ENCODE results near the gene EPB42. TPM values are rescaled to one million over a fixed set of nuclear protein-coding genes. Genes with fewer than 3 reads are reported as not detected.

EPB42 gene
- polyA plus RNA-seq, 3 donors: 0.08 to 0.13 TPM; not detected in 1

GRCh38 chr15:43253431-43254403 lies 32.9 kb upstream of the EPB42 start:
- Mint-ChIP-seq H3K4me3 (no peak overlapping the region), H3K27ac (peak overlapping the region in 1 of 7 donors; percentile 13), H3K27me3 (ENCODE audit: low read depth in 3 of 3) (peaks cover 10 to 21% (median 17%) of the 10 kb centered on the region in 3 donors), H3K9me3 (peaks cover 0 to 2% (median 0%) of the 10 kb centered on the region in 7 donors), H3K36me3 (no peaks in the 10 kb centered on the region), H3K4me1 (peaks cover 15% of the 10 kb centered on the region)
- Histone ChIP-seq H3K4me1 (ENCODE audit: control insufficient read depth in 1 of 2, insufficient read depth in 2 of 2, low read length in 2 of 2) (peaks cover 10 to 11% of the 10 kb centered on the region in 2 donors), H3K27me3 (ENCODE audit: control insufficient read depth in 2 of 2, insufficient read depth in 2 of 2, low read length in 2 of 2) (peaks cover 0 to 3% of the 10 kb centered on the region in 2 donors), H3K36me3 (replicated peaks in 1 of 2; ENCODE audit: control insufficient read depth in 1 of 2, insufficient read depth in 2 of 2, low read length in 2 of 2) (no peaks in the 10 kb centered on the region), H3K27ac (ENCODE audit: low read depth in 1 of 2, low read length in 2 of 2) (no peak overlapping the region), H3K9me3 (replicated peaks in 1 of 2; ENCODE audit: control insufficient read depth in 1 of 2, insufficient read depth in 1 of 2, low read length in 2 of 2) (no peaks in the 10 kb centered on the region), H4K20me1 (ENCODE audit: insufficient read depth, low read length) (no peaks in the 10 kb centered on the region), H3K9ac (ENCODE audit: insufficient read depth, low read length, poor library complexity, severe bottlenecking) (no peak overlapping the region), H3K79me2 (ENCODE audit: insufficient read depth, low read length) (no peaks in the 10 kb centered on the region), H3K4me3 (replicated peaks in 1 of 3; ENCODE audit: low read depth in 2 of 3, low read length in 3 of 3) (no peak overlapping the region), H2AFZ (ENCODE audit: insufficient read depth, low read depth, low read length, poor library complexity, severe bottlenecking) (no peak overlapping the region), H3K4me2 (replicated peaks; ENCODE audit: extremely low read depth, low read length, poor library complexity, severe bottlenecking) (no peak overlapping the region)
- TF ChIP-seq CTCF (IDR thresholded peaks at IDR 0.05): no peak
- peak in 1 of 3 donors; percentile 32 for DNase-seq
- 57% methylated on average over 7 of the region's 15 CpGs for WGBS (ENCODE audit: insufficient coverage)
- intact Hi-C loops (cut with micrococcal nuclease): no loop called here

- H3K9me3 ChIP-seq (replicated peaks in 1 of 2; ENCODE audit: control insufficient read depth in 1 of 2, insufficient read depth in 1 of 2, low read length in 2 of 2): no peaks in the 10 kb centered on the region
- H3K36me3 ChIP-seq (replicated peaks in 1 of 2; ENCODE audit: control insufficient read depth in 1 of 2, insufficient read depth in 2 of 2, low read length in 2 of 2): no peaks in the 10 kb centered on the region
- Mint-ChIP-seq H3K27ac (peak overlapping the region in 1 of 7 donors; percentile 71), H3K27me3 (ENCODE audit: low read depth in 3 of 3) (peaks cover 10 to 24% (median 17%) of the 10 kb centered on the region in 3 donors), H3K9me3 (peaks cover 0 to 3% (median 0%) of the 10 kb centered on the region in 7 donors), H3K4me1 (peaks cover 15% of the 10 kb centered on the region), H3K4me3 (no peak overlapping the region), H3K36me3 (no peaks in the 10 kb centered on the region)
- WGBS (ENCODE audit: insufficient coverage): 92% methylated on average over 4 of the region's 4 CpGs
- H3K4me3 ChIP-seq (replicated peaks in 1 of 3; ENCODE audit: low read depth in 2 of 3, low read length in 3 of 3): no peak overlapping the region
- TF ChIP-seq CTCF (IDR thresholded peaks at IDR 0.05): no peak
- intact Hi-C loops (cut with micrococcal nuclease): no loop called here
- H3K4me2 ChIP-seq (replicated peaks; ENCODE audit: extremely low read depth, low read length, poor library complexity, severe bottlenecking): no peak overlapping the region
- no peaks in the 10 kb centered on the region for H4K20me1 ChIP-seq (ENCODE audit: insufficient read depth, low read length)
- H3K27me3 ChIP-seq (ENCODE audit: control insufficient read depth in 2 of 2, insufficient read depth in 2 of 2, low read length in 2 of 2): peaks cover 0 to 3% of the 10 kb centered on the region in 2 donors
- H3K4me1 ChIP-seq (ENCODE audit: control insufficient read depth in 1 of 2, insufficient read depth in 2 of 2, low read length in 2 of 2): peaks cover 10 to 11% of the 10 kb centered on the region in 2 donors
- H2AFZ ChIP-seq (ENCODE audit: insufficient read depth, low read depth, low read length, poor library complexity, severe bottlenecking): no peak overlapping the region
- no peaks in the 10 kb centered on the region for H3K79me2 ChIP-seq (ENCODE audit: insufficient read depth, low read length)
- no peak for DNase-seq
- no peak overlapping the region for H3K9ac ChIP-seq (ENCODE audit: insufficient read depth, low read length, poor library complexity, severe bottlenecking)
- no peak overlapping the region for H3K27ac ChIP-seq (ENCODE audit: low read depth in 1 of 2, low read length in 2 of 2)
Measured at GRCh38 chr15:43251871-43252250, 31.0 kb upstream of the EPB42 start.
